AG04449 (cell line): Measurements from ENCODE around the gene RHEB.

ENCODE experiments used
- CTCF ChIA-PET: fragments of 350-600 bp; formaldehyde crosslinking; extraction: SDS; loops from one replicate; lab custom pipeline; 2021; ENCODE audit warnings: antibody characterized with exemption; lab: Yijun Ruan, JAX
- POLR2A ChIA-PET: fragments of 400-600, 350-600 bp; formaldehyde crosslinking; extraction: SDS; loops from one replicate; lab custom pipeline; 2020; ENCODE audit warnings: antibody characterized with exemption, inconsistent platforms; lab: Yijun Ruan, JAX
- DNase-seq: peaks from one replicate; pipeline ENCODE4 v3.0.0-alpha.2; 2010; ENCODE audit warnings: low read depth, low spot score
- H3K4me3 ChIP-seq: 2 replicates; pipeline ENCODE4 v1.5.1; 2011; ENCODE audit warnings: low read depth, mild to moderate bottlenecking, control low read depth, low read length
- TF ChIP-seq, protein P1 (sequence below): IDR thresholded peaks from one replicate; pipeline ENCODE4 v1.5.1; 2011; ENCODE audit warnings: mild to moderate bottlenecking, moderate library complexity, low read length, control low read depth, inconsistent platforms; ENCODE audit not compliant: insufficient read depth; ENCODE audit errors: missing control alignments

RHEB gene

DNA sequence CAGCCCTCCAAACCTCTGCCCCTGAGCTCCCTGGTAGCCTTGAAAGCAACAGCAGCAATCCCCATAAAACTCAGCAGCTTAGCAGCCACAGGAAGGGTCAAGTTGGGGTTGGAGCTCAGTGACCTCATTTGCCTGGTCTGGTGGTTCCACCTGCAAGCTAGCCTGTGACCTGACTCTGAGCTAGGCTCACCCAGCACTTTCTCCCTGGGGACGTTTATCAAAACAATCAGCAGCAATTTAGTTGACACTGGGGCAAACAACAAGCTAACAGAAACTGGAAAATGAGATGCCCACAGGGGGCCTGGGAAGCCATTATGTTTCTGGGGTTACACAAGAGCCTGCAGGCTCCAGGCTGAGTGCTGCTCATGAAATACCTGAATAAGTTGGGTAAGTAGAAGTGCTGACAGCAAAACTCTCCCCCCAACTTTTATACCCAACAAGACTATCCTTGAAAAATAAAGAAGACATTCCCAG lies 57.4 kb downstream of the RHEB start:
- DNase-seq: no peak
- POLR2A ChIA-PET: interaction anchor here (0.6 to 1.8 kb wide), 2 partner anchors 11 to 95 kb away, joined by 4 read pairs; no protein-coding TSS in a partner anchor
- CTCF ChIA-PET: interaction anchor here (0.7 to 3.9 kb wide), 9 partner anchors 9 to 297 kb away, joined by 3 to 19 read pairs (median 3); no protein-coding TSS in a partner anchor
- no peak overlapping the region for H3K4me3 ChIP-seq
- TF ChIP-seq, protein P1, sequence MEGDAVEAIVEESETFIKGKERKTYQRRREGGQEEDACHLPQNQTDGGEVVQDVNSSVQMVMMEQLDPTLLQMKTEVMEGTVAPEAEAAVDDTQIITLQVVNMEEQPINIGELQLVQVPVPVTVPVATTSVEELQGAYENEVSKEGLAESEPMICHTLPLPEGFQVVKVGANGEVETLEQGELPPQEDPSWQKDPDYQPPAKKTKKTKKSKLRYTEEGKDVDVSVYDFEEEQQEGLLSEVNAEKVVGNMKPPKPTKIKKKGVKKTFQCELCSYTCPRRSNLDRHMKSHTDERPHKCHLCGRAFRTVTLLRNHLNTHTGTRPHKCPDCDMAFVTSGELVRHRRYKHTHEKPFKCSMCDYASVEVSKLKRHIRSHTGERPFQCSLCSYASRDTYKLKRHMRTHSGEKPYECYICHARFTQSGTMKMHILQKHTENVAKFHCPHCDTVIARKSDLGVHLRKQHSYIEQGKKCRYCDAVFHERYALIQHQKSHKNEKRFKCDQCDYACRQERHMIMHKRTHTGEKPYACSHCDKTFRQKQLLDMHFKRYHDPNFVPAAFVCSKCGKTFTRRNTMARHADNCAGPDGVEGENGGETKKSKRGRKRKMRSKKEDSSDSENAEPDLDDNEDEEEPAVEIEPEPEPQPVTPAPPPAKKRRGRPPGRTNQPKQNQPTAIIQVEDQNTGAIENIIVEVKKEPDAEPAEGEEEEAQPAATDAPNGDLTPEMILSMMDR: no peak

DNA sequence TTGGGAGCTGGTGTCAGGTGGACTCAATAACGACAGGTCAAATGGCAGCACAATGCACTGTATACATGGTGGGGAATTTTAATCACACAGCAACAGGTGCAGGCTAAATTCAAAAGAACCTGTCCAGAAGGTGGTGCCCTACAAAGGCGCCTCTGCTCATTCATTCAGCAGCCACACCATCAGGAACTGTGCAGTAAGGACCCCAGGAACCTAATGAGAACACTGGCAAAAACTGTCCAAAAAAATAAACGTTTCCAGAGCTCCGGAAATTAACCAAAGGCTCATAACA lies 57.8 kb downstream of the RHEB start:
- POLR2A ChIA-PET: interaction anchor here (1.8 kb wide), 1 partner anchor 95 kb away, joined by 4 read pairs; no protein-coding TSS in a partner anchor

DNA sequence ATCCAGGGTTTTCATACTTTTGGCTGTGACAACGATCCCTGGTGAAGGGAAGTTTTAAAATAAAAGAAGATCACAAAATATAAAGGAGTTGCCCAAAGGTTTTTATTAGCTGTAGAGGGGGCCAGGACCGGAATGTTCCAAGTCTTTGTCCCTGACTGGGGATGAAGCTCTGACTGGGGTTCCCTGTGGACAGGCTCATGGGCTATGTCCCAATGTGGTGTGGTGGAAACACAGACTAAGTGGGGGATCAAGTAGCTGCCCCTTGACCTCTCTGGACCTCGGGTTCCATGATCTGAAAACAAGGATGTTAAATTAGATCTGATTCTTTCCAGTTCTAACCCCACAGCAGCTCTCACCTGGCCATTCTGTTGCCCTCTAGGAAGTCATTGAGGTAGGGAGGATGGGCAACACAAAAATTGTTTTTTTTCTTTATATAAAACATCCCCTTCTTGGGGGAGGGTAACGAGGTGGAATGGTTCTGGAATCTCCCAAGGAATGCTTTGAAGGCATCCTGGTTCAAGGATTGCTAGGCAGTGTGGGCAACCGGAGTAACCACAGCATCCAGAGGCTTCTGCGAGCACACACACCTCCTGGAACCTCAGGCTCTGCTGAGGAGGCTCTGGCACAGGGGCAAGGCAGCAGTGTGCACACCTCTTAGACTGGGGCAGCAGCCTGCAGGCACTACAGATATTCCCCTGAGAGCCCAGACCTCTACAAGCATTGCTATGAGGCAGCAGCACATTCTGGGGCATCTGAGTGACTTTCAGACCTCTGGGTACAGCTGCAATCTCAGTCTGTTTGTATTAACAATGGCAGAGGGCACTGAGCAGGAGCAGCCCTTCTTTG lies 58.4 kb downstream of the RHEB start:
- TF ChIP-seq, protein P1: no peak
- ChIA-PET CTCF (interaction anchor here (0.7 to 6.0 kb wide), 12 partner anchors 10 to 298 kb away, joined by 3 to 78 read pairs (median 3); no protein-coding TSS in a partner anchor), POLR2A (interaction anchor here (1.8 kb wide), 1 partner anchor 94 kb away, joined by 4 read pairs; no protein-coding TSS in a partner anchor)
- no peak for DNase-seq
- H3K4me3 ChIP-seq: no peak overlapping the region

More for the DNA sequence above, 57.8 kb downstream of the RHEB start:
- CTCF ChIA-PET: interaction anchor here (0.7 to 6.0 kb wide), 9 partner anchors 9 to 298 kb away, joined by 3 to 78 read pairs (median 3); no protein-coding TSS in a partner anchor
- H3K4me3 ChIP-seq: no peak overlapping the region
- TF ChIP-seq, protein P1: no peak
- no peak for DNase-seq

DNA sequence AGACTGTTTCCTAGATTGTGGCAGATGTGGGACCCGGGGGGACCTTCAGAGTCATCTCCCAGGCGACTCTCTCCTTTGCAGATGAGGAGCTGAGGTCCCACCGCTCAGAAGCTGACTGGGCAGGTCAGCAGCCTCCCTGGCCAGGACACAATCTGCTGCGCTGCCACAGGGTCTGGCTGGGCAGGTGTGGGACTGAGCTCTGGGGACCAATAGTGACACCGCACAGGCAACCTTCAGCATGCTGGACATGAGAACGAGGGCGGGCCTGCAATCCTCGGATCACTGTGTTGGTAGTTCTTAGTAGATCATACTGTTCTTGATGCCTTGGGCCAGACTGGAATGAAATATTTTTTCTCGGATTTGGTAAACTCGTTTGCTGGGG lies 59.2 kb downstream of the RHEB start:
- peak overlapping the region; percentile 44 for H3K4me3 ChIP-seq
- CTCF ChIA-PET: interaction anchor here (0.9 to 6.0 kb wide), 11 partner anchors 10 to 322 kb away, joined by 3 to 78 read pairs (median 3); no protein-coding TSS in a partner anchor
- no peak for DNase-seq
- TF ChIP-seq, protein P1: no peak
- POLR2A ChIA-PET: interaction anchor here (1.0 to 1.5 kb wide), 3 partner anchors 12 to 94 kb away, joined by 3 to 4 read pairs (median 3); no protein-coding TSS in a partner anchor

DNA sequence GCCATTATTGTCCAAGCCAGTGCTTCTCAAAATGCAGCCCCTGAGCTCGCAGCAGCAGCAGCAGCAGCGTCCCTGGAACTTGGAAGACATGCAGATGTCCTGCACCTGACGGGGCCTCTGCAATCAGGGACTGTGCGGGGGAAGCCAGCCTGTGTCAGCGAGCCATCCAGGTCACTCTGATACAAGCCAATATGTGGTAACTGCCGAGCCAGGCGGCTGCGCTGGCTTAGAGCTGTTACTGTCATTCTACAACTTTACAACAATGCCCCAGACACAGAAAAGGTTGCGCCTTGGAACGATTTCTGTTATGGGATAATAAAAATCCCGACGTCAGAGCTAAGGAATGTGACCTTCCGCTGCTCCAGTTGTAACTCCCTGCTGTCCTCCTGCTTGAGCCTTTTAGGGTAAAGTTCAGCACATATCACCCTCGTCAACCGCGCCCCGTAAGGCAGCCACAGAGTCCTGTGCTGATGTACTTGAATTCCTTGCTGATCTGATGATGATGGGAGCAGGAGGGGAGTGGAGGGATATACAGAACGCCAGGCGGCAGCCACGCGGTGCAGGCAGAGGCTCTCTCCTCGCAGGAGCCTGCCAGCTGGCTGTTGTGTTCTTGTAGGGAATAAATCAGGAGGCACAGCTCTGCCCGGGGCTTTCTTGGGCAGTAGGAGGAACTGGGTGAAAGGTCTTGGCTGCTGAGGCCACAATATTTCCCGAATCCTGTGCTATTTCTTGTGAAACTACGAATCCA lies 59.8 kb downstream of the RHEB start:
- ChIA-PET CTCF (interaction anchor here (0.9 to 6.0 kb wide), 12 partner anchors 11 to 323 kb away, joined by 3 to 78 read pairs (median 3); no protein-coding TSS in a partner anchor), POLR2A (interaction anchor here (1.0 to 1.5 kb wide), 3 partner anchors 13 to 93 kb away, joined by 3 to 4 read pairs (median 3); no protein-coding TSS in a partner anchor)
- peak overlapping the region; percentile 44 for H3K4me3 ChIP-seq
- peak; percentile 79 for DNase-seq
- TF ChIP-seq, protein P1: peak; percentile 58
